Renal cortex interstitium (tissue), 11 donors: ENCODE data around the gene CCDC127. TPM values are rescaled to one million over a fixed set of nuclear protein-coding genes. Genes with fewer than 3 reads are reported as not detected.

Experiments
- DNase-seq, 11 donors: peaks; one replicate each; pipeline ENCODE4 v3.0.0-alpha.2; 2013; ENCODE audit warnings: low read depth in 9 of 11, low spot score in 4 of 11; ENCODE audit errors: extremely low read depth in 1 of 11
- polyA plus RNA-seq, 3 donors: library from polyadenylated mRNA; unstranded; fragments of 120-200 nt; gene quantifications; one replicate each; pipeline ENCODE4 v1.2.1, GENCODE V29; 2013; ENCODE audit not compliant: insufficient read length in 3 of 3

Gene CCDC127
- polyA plus RNA-seq, 3 donors, result 14.0 to 18.9 (median 18.5) TPM

- DNase-seq, result no peak
Observed at GRCh38 chr5:195401-196160, 22.4 kb downstream of the CCDC127 start.

GRCh38 chr5:194603-195209 is 23.2 kb downstream of the CCDC127 start:
- no peak for DNase-seq

GRCh38 chr5:194102-194501 is 23.9 kb downstream of the CCDC127 start:
- no peak for DNase-seq

GRCh38 chr5:192970-193831 is 24.8 kb downstream of the CCDC127 start:
- DNase-seq, result no peak

GRCh38 chr5:192691-192969 is 25.3 kb downstream of the CCDC127 start:
- DNase-seq, result no peak

GRCh38 chr5:191949-192690 is 25.8 kb downstream of the CCDC127 start:
- DNase-seq, result no peak

GRCh38 chr5:191036-191948 is 26.7 kb downstream of the CCDC127 start, which contains the start of gene LRRC14B:
Gene LRRC14B (plus strand): TSS chr5:191495. CDS start chr5:191539, 44 bp downstream.
- peak in 2 of 11 donors; percentile 33 to 46 for DNase-seq

GRCh38 chr5:190366-191035 is 27.5 kb downstream of the CCDC127 start:
- DNase-seq, result no peak

- no peak for DNase-seq
Observed at GRCh38 chr5:189976-190365, 28.0 kb downstream of the CCDC127 start.

GRCh38 chr5:189486-189885 is 28.5 kb downstream of the CCDC127 start:
- DNase-seq, result no peak

GRCh38 chr5:188488-189481 is 29.2 kb downstream of the CCDC127 start:
- DNase-seq, result peak; percentile 52 to 84 (median 78)

GRCh38 chr5:187617-188451 is 30.1 kb downstream of the CCDC127 start:
- DNase-seq, result no peak

GRCh38 chr5:187042-187431 is 30.9 kb downstream of the CCDC127 start:
- no peak for DNase-seq

GRCh38 chr5:186091-187041 is 31.6 kb downstream of the CCDC127 start:
- no peak for DNase-seq
